HG03095 (cell line): ENCODE results near the gene UTP14A.

Experiments
- ATAC-seq: cut with Tn5 transposase; IDR thresholded peaks from one replicate; pipeline ENCODE4 v1.9.1; 2021; ENCODE audit warnings: moderate library complexity; ENCODE audit not compliant: unreplicated experiment

UTP14A gene

DNA sequence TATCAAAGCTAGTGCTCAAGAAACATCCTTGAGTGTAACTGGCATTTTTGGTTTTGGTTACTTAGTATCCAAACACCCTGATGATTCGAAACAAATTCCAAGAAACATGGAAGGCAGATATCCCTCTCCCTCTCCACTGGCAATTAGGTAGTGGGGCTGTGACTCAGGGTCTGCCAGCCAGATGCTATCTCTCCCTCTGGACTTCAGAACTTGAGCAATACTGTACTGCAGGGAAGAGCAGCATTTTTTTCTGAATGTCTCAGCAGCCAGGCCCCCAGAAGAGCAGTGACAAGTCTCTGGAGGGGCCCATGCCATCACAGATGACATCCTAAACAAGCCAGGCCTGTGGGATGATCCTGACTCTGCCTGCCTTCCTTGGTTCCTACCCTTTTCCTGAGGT lies 39.2 kb downstream of the UTP14A start:
- no peak for ATAC-seq

DNA sequence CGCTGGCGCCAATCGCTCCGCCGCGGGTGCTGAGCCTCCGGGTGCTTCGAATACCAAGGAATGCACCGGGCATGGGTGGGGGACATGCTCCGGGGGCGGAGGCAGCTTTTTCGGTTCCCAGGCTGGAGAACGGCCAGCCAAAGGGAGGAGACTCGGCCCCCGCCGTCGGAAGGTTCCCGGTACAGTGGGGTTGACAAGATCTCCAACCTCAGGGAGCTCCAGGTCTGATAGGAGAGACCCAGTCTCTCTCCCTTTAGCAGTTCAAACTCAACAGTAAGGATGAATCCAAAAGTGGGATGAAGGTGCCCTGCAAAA lies 47.3 kb downstream of the UTP14A start:
- ATAC-seq = no peak

DNA sequence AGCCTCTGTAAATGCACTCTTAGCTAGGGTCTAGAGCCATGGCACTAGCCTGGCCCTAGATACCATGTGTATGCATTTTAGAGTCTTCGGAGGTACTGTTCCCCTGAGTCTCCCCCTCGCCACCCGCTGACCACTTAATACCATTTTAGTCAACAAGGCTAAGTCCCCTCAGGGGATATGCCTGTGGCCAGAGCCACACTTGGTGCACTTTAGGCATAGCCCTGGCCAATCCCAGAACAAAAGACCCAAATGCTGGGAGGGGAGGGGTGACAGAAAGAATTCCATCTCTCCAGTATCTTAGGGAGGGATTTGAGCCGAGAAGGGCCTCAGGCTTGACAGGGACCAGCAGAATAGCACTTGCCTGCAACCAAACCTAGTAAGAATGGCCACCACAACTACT lies 47.9 kb downstream of the UTP14A start:
- no peak for ATAC-seq

DNA sequence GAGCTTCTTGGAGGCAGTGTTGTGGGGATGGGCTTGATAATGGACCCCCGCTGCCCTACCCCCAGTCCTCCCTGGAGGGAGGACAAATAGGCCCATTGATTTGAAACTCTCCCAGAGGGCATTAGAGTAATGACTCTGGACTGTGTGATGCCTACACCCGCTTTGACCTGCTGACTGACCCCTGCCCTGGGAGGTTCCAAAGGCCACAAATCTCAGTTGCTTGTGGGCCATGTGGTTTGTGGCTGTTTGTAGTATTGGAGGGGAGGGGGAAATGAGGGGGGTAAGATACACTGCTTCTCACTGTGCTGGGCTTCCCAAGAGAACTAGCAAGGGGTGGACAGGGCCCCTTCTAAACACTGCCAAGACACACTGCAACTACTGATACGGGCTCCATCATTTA lies 48.8 kb downstream of the UTP14A start:
- no peak for ATAC-seq

DNA sequence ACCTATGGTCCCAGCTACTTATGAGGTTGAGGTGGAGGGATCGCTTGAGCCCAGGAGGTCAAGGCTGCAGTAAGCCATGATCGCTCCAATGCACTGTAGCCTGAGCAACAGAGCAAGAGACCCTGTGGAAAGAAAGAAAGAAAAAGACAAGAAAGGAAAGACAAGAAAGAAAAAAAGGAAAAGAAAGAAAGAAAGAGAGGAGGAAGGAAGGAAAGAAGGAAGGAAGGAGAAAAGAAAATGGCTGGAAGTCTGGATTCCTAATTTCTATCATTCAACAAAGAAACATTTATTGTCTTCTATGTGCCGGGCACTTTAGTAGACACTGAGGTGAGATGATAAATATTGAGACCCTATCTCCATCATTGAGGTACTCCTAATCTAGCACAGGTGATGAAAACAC lies 49.7 kb downstream of the UTP14A start:
- no peak for ATAC-seq

DNA sequence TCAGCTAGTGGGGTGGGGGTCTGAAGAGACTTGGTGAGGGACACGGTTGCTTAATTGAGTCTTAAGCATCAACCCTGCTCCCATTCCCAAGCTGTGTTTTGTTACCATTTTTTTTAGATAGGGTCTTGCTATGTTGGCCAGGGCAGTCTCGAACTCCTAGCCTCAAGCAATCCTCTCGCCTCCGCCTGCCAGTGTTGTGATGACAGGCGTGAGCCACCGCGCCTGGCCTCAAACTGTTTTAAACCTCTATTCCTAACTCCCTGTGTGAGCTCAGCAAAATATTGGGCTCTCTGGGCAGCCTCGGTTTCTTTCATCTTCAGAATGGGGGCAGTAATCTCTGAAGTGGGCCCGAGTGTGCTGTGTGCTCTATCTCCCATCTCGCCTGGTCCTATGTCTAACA lies 50.2 kb downstream of the UTP14A start:
- ATAC-seq = no peak

DNA sequence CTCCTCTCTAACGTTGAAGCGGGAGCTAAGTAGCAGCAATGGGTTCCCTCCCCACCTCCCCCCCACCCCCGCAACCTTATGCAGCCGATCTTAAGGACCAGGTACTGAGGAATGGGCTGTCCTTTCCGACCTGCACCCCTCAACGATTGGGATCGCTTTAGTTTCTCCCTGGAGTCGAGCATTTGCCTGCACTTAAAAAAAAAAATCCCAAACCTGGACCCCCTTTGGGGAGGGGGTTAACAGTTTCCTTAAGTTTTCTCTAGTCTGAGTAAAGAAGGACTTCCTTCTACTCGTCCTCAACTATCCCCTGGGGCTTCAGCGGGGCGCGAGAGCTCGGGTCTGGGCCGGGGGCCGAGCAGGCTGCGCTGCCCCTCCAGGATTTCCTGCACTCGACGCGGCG lies 50.8 kb downstream of the UTP14A start:
- ATAC-seq = no peak

DNA sequence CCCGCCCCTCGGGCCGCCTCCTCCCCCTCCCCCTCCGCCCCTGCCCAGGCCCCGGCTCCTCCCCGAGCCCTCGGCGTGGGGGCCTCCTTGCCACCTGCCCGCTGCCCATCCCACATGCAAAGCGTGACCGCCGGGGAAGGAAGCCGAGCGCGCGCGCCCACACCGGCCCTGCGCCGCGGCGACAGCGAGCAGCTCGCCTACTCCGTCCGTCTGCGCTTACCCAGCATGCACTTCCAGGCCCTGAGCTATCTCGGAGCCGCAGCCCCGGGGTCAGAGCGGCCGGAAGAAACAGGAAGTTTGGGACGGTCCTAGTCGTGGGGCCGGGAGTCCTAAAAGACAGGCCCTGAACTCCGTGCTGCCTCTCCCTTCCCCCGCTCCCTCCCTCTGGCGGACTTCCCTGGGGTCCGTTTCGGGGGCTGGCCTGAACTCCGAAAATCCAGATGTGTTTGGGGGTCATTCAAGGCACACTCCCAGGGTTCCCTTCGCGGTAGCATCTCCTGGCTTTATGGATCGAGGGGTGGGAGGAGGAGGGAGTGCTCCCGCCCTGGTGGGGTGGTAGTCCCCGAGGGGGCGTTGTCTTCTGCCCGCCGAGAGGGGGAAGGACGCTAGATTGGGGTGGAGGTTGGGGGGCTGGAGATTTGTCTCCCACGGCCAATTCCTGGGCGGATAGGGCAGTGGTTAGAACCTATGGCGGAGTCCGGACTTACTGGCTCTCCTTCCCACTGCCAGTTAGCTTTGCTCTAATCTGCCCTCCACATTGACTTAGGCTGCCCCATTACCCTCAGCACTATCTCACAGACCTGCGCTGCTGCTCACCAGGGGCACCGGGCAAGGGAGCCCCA lies 51.5 kb downstream of the UTP14A start:
- peak; percentile 66 for ATAC-seq

DNA sequence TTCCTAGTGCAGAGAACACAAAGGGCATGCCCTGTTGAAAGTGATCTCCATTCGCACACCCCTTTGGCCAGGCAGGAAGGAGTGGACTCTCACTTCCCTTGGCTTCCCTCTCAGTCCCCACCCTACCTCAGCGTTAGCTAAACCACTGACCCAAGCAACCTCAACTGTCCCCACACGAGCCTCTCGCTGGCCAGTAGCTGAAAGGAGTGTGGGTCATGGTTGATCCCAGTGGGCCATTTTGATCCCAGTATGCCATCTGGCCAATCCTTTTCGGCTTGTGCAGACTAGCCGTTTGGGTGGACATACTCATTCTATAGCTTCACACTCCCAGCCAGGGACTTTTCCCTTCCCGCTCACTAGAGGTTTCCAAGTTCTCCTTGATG lies 52.1 kb downstream of the UTP14A start:
- no peak for ATAC-seq

DNA sequence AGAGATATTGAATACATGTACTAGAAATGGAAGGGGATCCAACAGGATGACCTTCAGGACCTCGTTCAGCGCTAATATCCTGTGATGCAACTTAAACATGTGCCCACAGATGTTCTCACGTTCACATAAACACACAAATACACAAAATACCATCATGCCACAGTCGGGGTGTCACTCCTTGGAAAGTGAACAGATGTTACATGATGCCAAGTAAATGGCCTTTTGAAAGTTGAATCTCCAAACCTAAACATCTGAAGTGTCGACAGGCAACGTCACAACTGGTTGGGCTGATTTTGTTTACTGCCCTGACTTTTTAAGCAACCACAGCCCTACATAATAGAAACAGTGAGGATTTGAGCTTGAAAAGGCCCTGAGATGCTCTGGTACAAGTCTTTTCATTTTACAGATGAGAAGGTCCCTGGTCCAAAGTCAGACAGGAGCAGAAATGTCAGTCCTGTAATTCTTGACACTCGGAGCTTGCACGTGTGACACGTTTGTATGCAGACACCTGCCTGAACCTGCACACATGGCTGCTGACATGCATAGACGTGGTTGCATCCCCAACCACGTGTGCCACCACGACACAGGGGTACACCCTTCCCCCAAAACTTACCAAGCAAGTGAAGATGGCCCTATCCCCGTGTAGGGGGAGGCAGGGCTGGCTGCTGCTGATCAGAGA lies 53.0 kb downstream of the UTP14A start:
- no peak for ATAC-seq

DNA sequence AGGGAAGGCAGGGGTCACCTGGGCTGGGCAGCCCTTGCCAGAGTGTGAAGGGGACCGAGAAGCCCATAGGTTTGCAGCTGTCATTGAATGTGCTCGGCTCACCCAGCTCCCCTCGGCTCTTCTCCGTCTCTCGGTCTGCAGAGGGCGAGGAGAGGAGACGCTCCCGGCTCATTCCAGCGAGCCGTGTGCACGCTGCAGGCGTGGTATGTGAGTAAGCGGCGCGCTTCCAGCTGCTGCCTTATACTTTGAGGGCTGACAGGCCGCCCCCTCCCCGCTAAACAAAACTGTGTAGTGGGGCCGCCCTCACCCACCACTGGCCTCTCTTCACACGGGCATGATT lies 53.5 kb downstream of the UTP14A start:
- no peak for ATAC-seq

DNA sequence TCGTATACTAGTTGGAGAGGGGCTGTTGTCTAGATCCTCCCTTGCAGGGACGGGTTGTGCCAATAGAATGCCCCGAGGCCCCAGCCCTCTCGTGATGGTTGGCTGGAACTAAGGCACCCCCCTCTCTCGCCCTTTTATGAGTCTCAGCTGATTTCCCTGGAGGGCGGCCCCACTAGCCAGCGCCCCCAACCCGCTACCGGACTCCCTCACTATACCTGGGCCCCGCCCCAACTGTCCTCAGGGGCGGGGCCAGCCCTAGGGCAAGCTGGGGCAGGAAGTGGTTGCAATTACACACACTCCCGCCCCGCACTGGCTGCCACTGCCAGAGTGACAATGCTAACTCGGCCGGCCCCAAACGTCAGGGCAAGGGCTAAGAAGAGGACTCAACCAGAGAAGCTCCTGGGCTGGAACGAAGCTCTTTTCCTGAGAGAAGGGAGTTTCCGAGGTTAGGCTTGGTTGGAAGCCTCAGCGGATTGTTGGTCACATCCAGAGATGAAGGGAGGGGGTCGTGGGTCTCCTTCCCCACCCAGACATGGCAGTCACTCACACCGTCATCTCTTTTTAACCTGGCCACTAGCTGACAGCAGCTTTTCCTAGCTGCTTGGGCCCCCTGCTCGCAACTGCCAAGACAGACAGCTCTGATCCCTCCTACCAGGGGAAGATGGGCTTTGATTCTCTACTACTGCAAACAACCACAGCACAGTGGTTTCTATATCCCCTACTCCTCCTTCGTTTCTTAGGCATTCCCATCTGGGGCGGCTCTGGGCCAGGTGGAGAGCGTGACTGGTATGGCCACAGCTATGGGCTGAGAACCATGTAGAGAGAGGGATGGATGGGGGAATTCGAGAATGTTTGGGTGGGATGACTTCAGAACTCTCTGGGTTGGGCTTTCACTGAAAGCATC lies 55.5 kb downstream of the UTP14A start:
- ATAC-seq = peak; percentile 90

DNA sequence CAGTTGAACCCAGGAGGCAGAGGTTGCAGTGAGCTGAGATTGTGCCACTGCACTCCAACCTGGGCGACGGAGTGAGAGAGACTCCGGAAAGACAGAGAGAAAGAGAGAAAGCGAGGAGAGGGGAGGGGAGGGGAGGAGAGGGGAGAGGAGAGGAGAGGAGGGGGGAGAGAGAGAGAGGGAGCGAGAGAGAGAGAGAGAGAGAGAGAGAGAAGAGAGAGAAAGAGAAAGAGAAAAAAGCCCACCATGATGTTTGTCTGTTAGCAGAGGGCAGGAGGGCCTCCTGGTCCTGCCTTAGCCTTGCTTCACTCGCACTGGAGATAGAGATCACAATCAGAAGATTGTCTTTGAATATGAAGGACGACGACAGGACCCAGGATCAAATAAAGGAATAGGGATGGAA lies 57.8 kb downstream of the UTP14A start:
- no peak for ATAC-seq

DNA sequence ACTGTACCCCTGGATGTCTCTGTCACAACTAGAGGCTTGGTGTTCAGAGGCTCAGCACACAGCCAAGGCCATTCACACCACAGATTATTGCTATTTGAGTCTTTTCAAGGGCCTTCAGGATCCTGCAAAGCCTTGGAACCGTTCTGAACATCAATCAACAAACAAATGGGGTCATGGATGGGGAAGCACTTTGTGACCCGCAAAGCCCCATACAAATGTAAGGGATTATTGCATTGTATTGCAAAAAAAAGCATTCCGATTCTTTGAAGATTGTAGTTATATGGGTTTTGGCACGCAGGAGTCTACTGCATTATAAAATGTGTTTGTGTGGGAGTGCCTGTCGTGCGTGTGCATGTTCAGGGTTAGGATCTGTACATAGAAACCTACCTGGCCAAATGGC lies 59.2 kb downstream of the UTP14A start:
- ATAC-seq = no peak

DNA sequence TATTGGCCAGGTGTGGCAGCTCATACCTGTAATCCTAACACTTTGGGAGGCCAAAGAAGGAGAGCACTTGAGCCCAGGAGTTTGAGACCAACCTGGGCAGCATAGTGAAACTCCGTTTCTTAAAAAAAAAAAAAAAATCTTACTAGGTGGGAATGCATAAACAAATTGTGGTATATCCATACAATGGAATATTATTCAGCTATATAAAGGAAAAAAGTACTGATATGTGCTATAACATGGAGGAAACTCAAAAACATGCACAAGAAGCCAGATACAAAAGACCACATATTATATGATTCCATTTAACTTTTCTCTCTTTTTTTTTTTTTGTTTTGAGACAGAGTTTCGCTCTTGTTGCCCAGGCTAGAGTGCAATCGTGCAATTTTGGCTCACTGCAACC lies 63.0 kb downstream of the UTP14A start:
- ATAC-seq = no peak

DNA sequence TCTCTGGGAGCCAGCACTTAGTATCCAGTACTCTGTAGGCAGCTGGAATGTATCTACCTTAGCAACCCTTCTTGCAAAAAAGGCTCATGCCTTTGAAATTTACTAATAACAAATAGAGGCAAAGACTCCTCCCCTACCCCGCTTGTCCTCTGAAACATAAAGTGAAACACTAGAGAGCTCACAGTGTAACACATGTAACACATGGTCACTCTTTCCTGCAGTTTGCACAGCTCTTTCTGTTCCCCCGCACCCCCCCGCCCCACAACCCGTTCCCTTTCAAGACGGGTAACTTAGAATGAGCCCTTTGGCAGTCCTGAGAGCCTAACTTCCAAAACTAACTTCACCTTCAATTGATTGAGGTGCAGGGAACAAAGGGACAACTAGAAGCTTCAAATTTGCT lies 70.5 kb downstream of the UTP14A start:
- ATAC-seq = no peak
